ENCODE results near the gene FAM135A. TPM values are rescaled to one million over a fixed set of nuclear protein-coding genes. Genes with fewer than 3 reads are reported as not detected.

The FAM135A gene
- total and polyA plus RNA-seq, 2 donors (not counting 1 experiment from before 2014, with no cell fraction given), result 3.9 to 30.6 TPM

DNA sequence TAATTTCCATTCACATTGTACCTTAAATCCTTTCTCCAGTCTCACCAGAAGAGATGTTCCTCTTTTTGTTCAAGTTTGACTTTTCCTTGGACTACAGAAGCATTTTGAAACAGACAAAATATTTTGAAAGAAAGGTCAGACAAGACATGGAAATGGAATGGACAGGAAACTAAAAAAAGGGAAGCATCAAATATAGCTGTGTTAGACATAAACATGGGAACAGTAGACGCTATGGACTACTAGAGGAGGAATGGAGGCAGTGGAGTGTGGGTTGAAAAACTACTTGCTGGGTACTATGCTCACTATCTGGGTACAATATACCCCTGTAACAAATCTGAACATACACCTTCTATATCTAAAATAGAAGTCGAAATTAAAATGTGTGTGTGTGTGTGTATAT is 4.1 kb upstream of the FAM135A start:
- H3K4me2 ChIP-seq (replicated peaks; ENCODE audit: low read depth, low read length, poor library complexity, severe bottlenecking), result no peak overlapping the region
- H3K9ac ChIP-seq (ENCODE audit: low read length), result no peak overlapping the region
- H3K9me3 ChIP-seq (ENCODE audit: control extremely low read depth in 1 of 3, control insufficient read depth in 2 of 3, insufficient read depth in 1 of 3, low read length in 2 of 3), result no peaks in the 10 kb centered on the region
- no peaks in the 10 kb centered on the region for H3K9me3 Mint-ChIP-seq (ENCODE audit: insufficient read depth)
- H2AFZ ChIP-seq (ENCODE audit: insufficient read depth, low read depth, low read length, poor library complexity, severe bottlenecking), result no peak overlapping the region
- POLR2A ChIA-PET, result no interaction called here
- H3K4me3 ChIP-seq (ENCODE audit: control extremely low read depth in 1 of 5, extremely low read depth in 1 of 5, insufficient read depth in 1 of 5, low read depth in 2 of 5, low read length in 4 of 5), result no peak overlapping the region
- H3K27me3 Mint-ChIP-seq, result peaks cover 13% of the 10 kb centered on the region
- DNase-seq (no peak), ATAC-seq (ENCODE audit: low read depth) (no peak)
- no peaks in the 10 kb centered on the region for H3K36me3 ChIP-seq (replicated peaks in 1 of 2; ENCODE audit: control extremely low read depth in 1 of 2, control insufficient read depth in 1 of 2, extremely low read depth in 1 of 2, insufficient read depth in 2 of 2, low read length in 1 of 2)
- H3K27ac Mint-ChIP-seq, result no peak overlapping the region
- peaks cover 2 to 5% of the 10 kb centered on the region in 2 donors for H3K4me1 ChIP-seq (ENCODE audit: control insufficient read depth in 2 of 2, insufficient read depth in 2 of 2, low read length in 2 of 2)
- H3K27me3 ChIP-seq (replicated peaks in 1 of 4; ENCODE audit: control extremely low read depth in 1 of 4, control insufficient read depth in 3 of 4, insufficient read depth in 4 of 4, low read length in 3 of 4), result peaks cover 0 to 11% (median 0%) of the 10 kb centered on the region in 4 experiments
- TF ChIP-seq, protein P1, sequence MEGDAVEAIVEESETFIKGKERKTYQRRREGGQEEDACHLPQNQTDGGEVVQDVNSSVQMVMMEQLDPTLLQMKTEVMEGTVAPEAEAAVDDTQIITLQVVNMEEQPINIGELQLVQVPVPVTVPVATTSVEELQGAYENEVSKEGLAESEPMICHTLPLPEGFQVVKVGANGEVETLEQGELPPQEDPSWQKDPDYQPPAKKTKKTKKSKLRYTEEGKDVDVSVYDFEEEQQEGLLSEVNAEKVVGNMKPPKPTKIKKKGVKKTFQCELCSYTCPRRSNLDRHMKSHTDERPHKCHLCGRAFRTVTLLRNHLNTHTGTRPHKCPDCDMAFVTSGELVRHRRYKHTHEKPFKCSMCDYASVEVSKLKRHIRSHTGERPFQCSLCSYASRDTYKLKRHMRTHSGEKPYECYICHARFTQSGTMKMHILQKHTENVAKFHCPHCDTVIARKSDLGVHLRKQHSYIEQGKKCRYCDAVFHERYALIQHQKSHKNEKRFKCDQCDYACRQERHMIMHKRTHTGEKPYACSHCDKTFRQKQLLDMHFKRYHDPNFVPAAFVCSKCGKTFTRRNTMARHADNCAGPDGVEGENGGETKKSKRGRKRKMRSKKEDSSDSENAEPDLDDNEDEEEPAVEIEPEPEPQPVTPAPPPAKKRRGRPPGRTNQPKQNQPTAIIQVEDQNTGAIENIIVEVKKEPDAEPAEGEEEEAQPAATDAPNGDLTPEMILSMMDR (IDR thresholded peaks at IDR 0.05), result no peak
- TF ChIP-seq EZH2 (IDR thresholded peaks at IDR 0.05; ENCODE audit: borderline replicate concordance, insufficient read depth, low read depth, low read length, poor library complexity, severe bottlenecking), result no peak
- no peaks in the 10 kb centered on the region for H4K20me1 ChIP-seq (ENCODE audit: control insufficient read depth, insufficient read depth, low read length, poor library complexity, severe bottlenecking)
- H3K4me3 Mint-ChIP-seq, result no peak overlapping the region
- intact Hi-C loops (cut with micrococcal nuclease), result no loop called here
- H3K79me2 ChIP-seq (ENCODE audit: control insufficient read depth, insufficient read depth, low read length), result peaks cover 4% of the 10 kb centered on the region
- no peak overlapping the region for H3K27ac ChIP-seq (ENCODE audit: low read length in 2 of 2)
- H3K4me1 Mint-ChIP-seq, result peaks cover 8% of the 10 kb centered on the region
- WGBS (ENCODE audit: insufficient coverage), result no CpG with 5 or more reads among the region's 2 CpGs
- CTCF ChIA-PET, result no interaction called here

DNA sequence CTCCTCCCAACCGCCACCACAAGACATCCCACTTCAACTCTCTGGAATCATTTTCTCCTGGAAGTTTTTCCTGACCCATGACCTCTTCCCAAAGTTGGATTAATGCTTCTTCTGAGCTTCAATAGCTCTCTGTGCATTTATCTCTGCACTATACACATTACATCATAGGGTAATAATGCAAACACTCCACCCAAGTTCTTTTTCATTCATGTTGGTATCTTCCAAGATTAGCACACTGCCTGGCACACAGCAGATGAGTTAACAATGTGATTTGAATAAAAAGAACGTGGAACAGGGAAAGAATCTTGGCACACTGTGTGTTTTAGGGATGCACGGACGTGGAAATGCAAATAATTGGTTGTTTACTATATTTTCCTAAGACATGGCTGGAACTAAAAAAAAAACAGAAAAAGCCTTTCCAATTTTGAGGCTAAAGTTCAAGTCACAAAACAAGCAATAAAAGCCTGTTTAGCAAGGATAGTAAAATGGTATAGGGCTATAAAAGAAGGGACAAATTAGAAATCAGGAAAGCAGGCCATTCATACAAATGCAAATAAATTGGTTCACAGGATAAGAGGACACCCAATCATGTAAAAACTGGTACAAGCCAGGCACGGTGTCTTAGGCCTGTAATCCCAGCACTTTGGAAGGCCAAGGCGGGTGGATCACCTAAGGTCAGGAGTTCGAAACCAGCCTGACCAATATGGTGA is 1.6 kb upstream of the FAM135A start:
- Histone ChIP-seq H3K36me3 (replicated peaks in 1 of 2; ENCODE audit: control extremely low read depth in 1 of 2, control insufficient read depth in 1 of 2, extremely low read depth in 1 of 2, insufficient read depth in 2 of 2, low read length in 1 of 2) (no peaks in the 10 kb centered on the region), H3K27ac (ENCODE audit: low read length in 2 of 2) (no peak overlapping the region), H3K79me2 (ENCODE audit: control insufficient read depth, insufficient read depth, low read length) (peaks cover 12% of the 10 kb centered on the region), H3K4me3 (ENCODE audit: control extremely low read depth in 1 of 5, extremely low read depth in 1 of 5, insufficient read depth in 1 of 5, low read depth in 2 of 5, low read length in 4 of 5) (no peak overlapping the region), H2AFZ (ENCODE audit: insufficient read depth, low read depth, low read length, poor library complexity, severe bottlenecking) (no peak overlapping the region), H3K4me2 (replicated peaks; ENCODE audit: low read depth, low read length, poor library complexity, severe bottlenecking) (no peak overlapping the region), H3K27me3 (replicated peaks in 1 of 4; ENCODE audit: control extremely low read depth in 1 of 4, control insufficient read depth in 3 of 4, insufficient read depth in 4 of 4, low read length in 3 of 4) (peaks cover 0 to 7% (median 0%) of the 10 kb centered on the region in 4 experiments), H4K20me1 (ENCODE audit: control insufficient read depth, insufficient read depth, low read length, poor library complexity, severe bottlenecking) (no peaks in the 10 kb centered on the region), H3K9me3 (ENCODE audit: control extremely low read depth in 1 of 3, control insufficient read depth in 2 of 3, insufficient read depth in 1 of 3, low read length in 2 of 3) (no peaks in the 10 kb centered on the region), H3K9ac (ENCODE audit: low read length) (no peak overlapping the region), H3K4me1 (ENCODE audit: control insufficient read depth in 2 of 2, insufficient read depth in 2 of 2, low read length in 2 of 2) (peaks cover 7 to 17% of the 10 kb centered on the region in 2 donors)
- Mint-ChIP-seq H3K27ac (no peak overlapping the region), H3K4me1 (peaks cover 23% of the 10 kb centered on the region), H3K9me3 (ENCODE audit: insufficient read depth) (no peaks in the 10 kb centered on the region), H3K4me3 (peak overlapping the region; percentile 97), H3K27me3 (peaks cover 3% of the 10 kb centered on the region)
- WGBS (ENCODE audit: insufficient coverage), result 98% methylated on average over 4 of the region's 7 CpGs
- TF ChIP-seq, protein P1 (IDR thresholded peaks at IDR 0.05), result no peak
- no peak for TF ChIP-seq EZH2 (IDR thresholded peaks at IDR 0.05; ENCODE audit: borderline replicate concordance, insufficient read depth, low read depth, low read length, poor library complexity, severe bottlenecking)
- ATAC-seq (ENCODE audit: low read depth) (no peak), DNase-seq (no peak)
- POLR2A ChIA-PET, result interaction anchor here (0.7 kb wide), 1 partner anchor 435 kb away, joined by 4 read pairs; no protein-coding TSS in a partner anchor
- CTCF ChIA-PET, result interaction anchor here (1.8 kb wide), 1 partner anchor 40 kb away, joined by 10 read pairs; no protein-coding TSS in a partner anchor
- intact Hi-C loops (cut with micrococcal nuclease), result loop anchor here (2.0 to 10.0 kb wide), 3 partner anchors 276 to 615 kb away; partner anchors contain the start of genes COL19A1 and LMBRD1

Measured in B cell (primary cell).